Neural cell (in vitro differentiated cells): ENCODE measurements around the gene BRI3BP. TPM values are rescaled to one million over a fixed set of nuclear protein-coding genes. Genes with fewer than 3 reads are reported as not detected.

Experiments
- H2AFZ ChIP-seq: fragments of 200-600, 300-800 bp; sonication (generic), shearing (Covaris generic); 2 replicates; pipeline ENCODE4 v1.6.0; 2014; ENCODE audit warnings: low read depth, mild to moderate bottlenecking, antibody characterized with exemption, low read length, moderate library complexity
- H3F3A ChIP-seq: fragments of 200-600 bp; shearing (Covaris generic); 2 replicates; pipeline ENCODE4 v1.6.1; 2016; ENCODE audit warnings: mild to moderate bottlenecking, moderate library complexity, mixed read lengths, antibody characterized with exemption, low read length; ENCODE audit not compliant: insufficient read depth, poor library complexity, severe bottlenecking
- H3K27ac ChIP-seq: fragments of 200-600, 300-800 bp; sonication (generic), shearing (Covaris generic); 2 replicates; pipeline ENCODE4 v1.5.1; 2014; ENCODE audit warnings: mild to moderate bottlenecking, low read length, moderate library complexity
- H3K27me3 ChIP-seq: fragments of 300-800, 200-600 bp; sonication (generic), shearing (Covaris generic); 2 replicates; pipeline ENCODE4 v1.6.0; 2014; ENCODE audit warnings: mild to moderate bottlenecking, low read depth, low read length, moderate library complexity; ENCODE audit not compliant: insufficient read depth
- H3K36me3 ChIP-seq: fragments of 300-800, 200-600 bp; sonication (generic), shearing (Covaris generic); 2 replicates; pipeline ENCODE4 v1.5.1; 2014; ENCODE audit warnings: mild to moderate bottlenecking, antibody characterized with exemption, low read length, moderate library complexity; ENCODE audit not compliant: insufficient read depth
- H3K4me2 ChIP-seq: fragments of 300-800, 200-600 bp; sonication (generic), shearing (Covaris generic); 2 replicates; pipeline ENCODE4 v1.6.0; 2014; ENCODE audit warnings: mild to moderate bottlenecking, low read length
- H3K4me3 ChIP-seq: fragments of 300-800, 200-600 bp; sonication (generic), shearing (Covaris generic); 2 replicates; pipeline ENCODE4 v1.5.1; 2014; ENCODE audit warnings: mild to moderate bottlenecking, low read length, moderate library complexity
- H3K79me2 ChIP-seq: fragments of 200-600 bp; shearing (Covaris generic); replicated peaks from 2 replicates; pipeline ENCODE4 v1.6.0; 2014; ENCODE audit warnings: mild to moderate bottlenecking, low read length, moderate library complexity; ENCODE audit not compliant: insufficient read depth
- H3K9ac ChIP-seq: fragments of 300-800, 200-600 bp; sonication (generic), shearing (Covaris generic); 2 replicates; pipeline ENCODE4 v1.6.1; 2016; ENCODE audit warnings: mild to moderate bottlenecking, low read length, mixed read lengths
- H3K9me2 ChIP-seq: fragments of 200-600 bp; shearing (Covaris generic); 2 replicates; pipeline ENCODE4 v1.6.1; 2016; ENCODE audit warnings: mild to moderate bottlenecking, low read length, mixed read lengths; ENCODE audit not compliant: insufficient read depth
- H3K9me3 ChIP-seq: fragments of 200-600, 300-800 bp; sonication (generic), shearing (Covaris generic); 2 replicates; pipeline ENCODE4 v1.6.1; 2016; ENCODE audit warnings: mild to moderate bottlenecking, mixed run types, low read length, moderate library complexity, mixed read lengths
- H4K20me1 ChIP-seq: fragments of 200-600 bp; shearing (Covaris generic); 2 replicates; pipeline ENCODE4 v1.6.1; 2016; ENCODE audit warnings: mild to moderate bottlenecking, mixed run types; ENCODE audit not compliant: insufficient read depth
- EP300 ChIP-seq: fragments of 450-650 bp; conservative IDR thresholded peaks from 2 replicates; pipeline ENCODE4 v1.6.1; 2014; ENCODE audit warnings: antibody characterized with exemption, mild to moderate bottlenecking, moderate library complexity; ENCODE audit not compliant: poor library complexity, severe bottlenecking
- EZH2 ChIP-seq: fragments of 200-600, 300-800 bp; shearing (Covaris generic), sonication (generic); IDR thresholded peaks from 2 replicates; pipeline ENCODE4 v1.6.1; 2014; ENCODE audit warnings: antibody characterized with exemption, low read length, borderline replicate concordance, mild to moderate bottlenecking; ENCODE audit not compliant: insufficient read depth, poor library complexity, severe bottlenecking
- MXI1 ChIP-seq: fragments of 450-650 bp; conservative IDR thresholded peaks from 2 replicates; pipeline ENCODE4 v1.6.1; 2014; ENCODE audit warnings: antibody characterized with exemption, mild to moderate bottlenecking; ENCODE audit not compliant: poor library complexity, severe bottlenecking
- POLR2AphosphoS5 ChIP-seq: IDR thresholded peaks from 2 replicates; pipeline ENCODE4 v1.6.1; 2012
- RAD21 ChIP-seq: fragments of 450-650 bp; conservative IDR thresholded peaks from 2 replicates; pipeline ENCODE4 v1.6.1; 2014; ENCODE audit warnings: antibody characterized with exemption, mild to moderate bottlenecking, moderate library complexity
- SMC3 ChIP-seq: fragments of 450-650 bp; conservative IDR thresholded peaks from 2 replicates; pipeline ENCODE4 v1.6.1; 2014; ENCODE audit warnings: antibody characterized with exemption, mild to moderate bottlenecking, moderate library complexity; ENCODE audit not compliant: poor library complexity
- TAF1 ChIP-seq: IDR thresholded peaks from 2 replicates; pipeline ENCODE4 v1.6.1; 2012; ENCODE audit warnings: low read depth
- polyA plus RNA-seq: library from polyadenylated mRNA; depleted of rRNA; stranded (reverse); fragments of >200 nt; gene quantifications from 2 replicates; pipeline ENCODE4 v1.2.3, GENCODE V29; 2014
- TF ChIP-seq, protein P1 (sequence below): IDR thresholded peaks from 2 replicates; pipeline ENCODE4 v1.6.1; 2012; ENCODE audit warnings: borderline replicate concordance
- TF ChIP-seq, protein P2 (sequence below): fragments of 450-650 bp; IDR thresholded peaks from 2 replicates; pipeline ENCODE4 v1.5.1; 2014; ENCODE audit warnings: antibody characterized with exemption, mild to moderate bottlenecking, moderate library complexity; ENCODE audit not compliant: poor library complexity, severe bottlenecking

Gene BRI3BP
- polyA plus RNA-seq, 1 donor from 2014 or later: 11.0 TPM

DNA sequence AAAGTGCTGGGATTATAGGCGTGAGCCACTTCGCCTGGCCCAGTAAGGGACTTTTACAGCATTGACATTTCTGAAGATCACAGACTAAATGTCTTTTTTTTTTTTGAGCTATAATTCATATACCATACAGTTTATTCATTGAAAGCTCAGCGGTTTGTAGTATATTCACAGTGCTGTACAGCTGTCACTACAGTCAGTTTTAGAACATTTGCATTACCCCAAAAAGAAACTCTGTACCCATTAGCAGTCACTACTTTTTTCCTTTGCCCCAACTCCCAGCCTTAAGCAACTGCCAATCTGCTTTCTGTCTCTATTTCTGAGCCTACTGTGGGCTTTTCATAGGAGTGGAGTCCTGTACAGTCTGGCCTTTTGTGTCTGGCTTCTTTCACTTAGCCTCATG, 8.2 kb downstream of the BRI3BP start:
- Histone ChIP-seq H2AFZ (no peak overlapping the region), H3K9me3 (no peaks in the 10 kb centered on the region), H3K27me3 (no peaks in the 10 kb centered on the region), H3K9ac (no peak overlapping the region), H3K9me2 (no peaks in the 10 kb centered on the region), H3K27ac (no peak overlapping the region), H3F3A (no peaks in the 10 kb centered on the region), H3K79me2 (peaks cover 7% of the 10 kb centered on the region), H3K36me3 (no peaks in the 10 kb centered on the region), H3K4me2 (no peak overlapping the region), H4K20me1 (no peaks in the 10 kb centered on the region), H3K4me3 (no peak overlapping the region)
- no peak for TF ChIP-seq TAF1
- no peak for TF ChIP-seq EP300
- TF ChIP-seq MXI1: no peak
- TF ChIP-seq, protein P1, sequence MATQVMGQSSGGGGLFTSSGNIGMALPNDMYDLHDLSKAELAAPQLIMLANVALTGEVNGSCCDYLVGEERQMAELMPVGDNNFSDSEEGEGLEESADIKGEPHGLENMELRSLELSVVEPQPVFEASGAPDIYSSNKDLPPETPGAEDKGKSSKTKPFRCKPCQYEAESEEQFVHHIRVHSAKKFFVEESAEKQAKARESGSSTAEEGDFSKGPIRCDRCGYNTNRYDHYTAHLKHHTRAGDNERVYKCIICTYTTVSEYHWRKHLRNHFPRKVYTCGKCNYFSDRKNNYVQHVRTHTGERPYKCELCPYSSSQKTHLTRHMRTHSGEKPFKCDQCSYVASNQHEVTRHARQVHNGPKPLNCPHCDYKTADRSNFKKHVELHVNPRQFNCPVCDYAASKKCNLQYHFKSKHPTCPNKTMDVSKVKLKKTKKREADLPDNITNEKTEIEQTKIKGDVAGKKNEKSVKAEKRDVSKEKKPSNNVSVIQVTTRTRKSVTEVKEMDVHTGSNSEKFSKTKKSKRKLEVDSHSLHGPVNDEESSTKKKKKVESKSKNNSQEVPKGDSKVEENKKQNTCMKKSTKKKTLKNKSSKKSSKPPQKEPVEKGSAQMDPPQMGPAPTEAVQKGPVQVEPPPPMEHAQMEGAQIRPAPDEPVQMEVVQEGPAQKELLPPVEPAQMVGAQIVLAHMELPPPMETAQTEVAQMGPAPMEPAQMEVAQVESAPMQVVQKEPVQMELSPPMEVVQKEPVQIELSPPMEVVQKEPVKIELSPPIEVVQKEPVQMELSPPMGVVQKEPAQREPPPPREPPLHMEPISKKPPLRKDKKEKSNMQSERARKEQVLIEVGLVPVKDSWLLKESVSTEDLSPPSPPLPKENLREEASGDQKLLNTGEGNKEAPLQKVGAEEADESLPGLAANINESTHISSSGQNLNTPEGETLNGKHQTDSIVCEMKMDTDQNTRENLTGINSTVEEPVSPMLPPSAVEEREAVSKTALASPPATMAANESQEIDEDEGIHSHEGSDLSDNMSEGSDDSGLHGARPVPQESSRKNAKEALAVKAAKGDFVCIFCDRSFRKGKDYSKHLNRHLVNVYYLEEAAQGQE: no peak
- TF ChIP-seq POLR2AphosphoS5: no peak
- TF ChIP-seq SMC3: no peak
- no peak for TF ChIP-seq EZH2
- no peak for TF ChIP-seq RAD21
- TF ChIP-seq, protein P2, sequence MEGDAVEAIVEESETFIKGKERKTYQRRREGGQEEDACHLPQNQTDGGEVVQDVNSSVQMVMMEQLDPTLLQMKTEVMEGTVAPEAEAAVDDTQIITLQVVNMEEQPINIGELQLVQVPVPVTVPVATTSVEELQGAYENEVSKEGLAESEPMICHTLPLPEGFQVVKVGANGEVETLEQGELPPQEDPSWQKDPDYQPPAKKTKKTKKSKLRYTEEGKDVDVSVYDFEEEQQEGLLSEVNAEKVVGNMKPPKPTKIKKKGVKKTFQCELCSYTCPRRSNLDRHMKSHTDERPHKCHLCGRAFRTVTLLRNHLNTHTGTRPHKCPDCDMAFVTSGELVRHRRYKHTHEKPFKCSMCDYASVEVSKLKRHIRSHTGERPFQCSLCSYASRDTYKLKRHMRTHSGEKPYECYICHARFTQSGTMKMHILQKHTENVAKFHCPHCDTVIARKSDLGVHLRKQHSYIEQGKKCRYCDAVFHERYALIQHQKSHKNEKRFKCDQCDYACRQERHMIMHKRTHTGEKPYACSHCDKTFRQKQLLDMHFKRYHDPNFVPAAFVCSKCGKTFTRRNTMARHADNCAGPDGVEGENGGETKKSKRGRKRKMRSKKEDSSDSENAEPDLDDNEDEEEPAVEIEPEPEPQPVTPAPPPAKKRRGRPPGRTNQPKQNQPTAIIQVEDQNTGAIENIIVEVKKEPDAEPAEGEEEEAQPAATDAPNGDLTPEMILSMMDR: no peak

DNA sequence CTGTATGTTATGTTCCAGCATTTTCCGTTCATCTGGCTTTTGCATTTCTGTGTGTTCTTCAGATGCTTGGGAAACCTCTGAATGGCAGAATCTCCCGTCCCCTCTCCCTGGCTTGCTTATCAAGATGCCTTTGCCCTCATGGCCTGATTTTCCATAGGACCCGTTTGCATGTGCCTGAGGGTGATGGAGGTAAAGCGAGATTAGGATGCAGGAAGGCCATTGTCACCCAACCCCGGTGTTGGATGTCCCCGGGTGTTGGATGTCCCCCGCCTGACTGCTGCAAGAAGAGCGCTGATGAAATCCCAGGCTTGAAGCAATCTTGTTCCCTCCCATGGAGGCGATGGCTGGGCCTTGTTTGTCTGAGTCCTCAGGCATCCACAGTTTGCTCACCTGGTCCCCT, 9.6 kb downstream of the BRI3BP start:
- no peaks in the 10 kb centered on the region for H3F3A ChIP-seq
- TF ChIP-seq MXI1: no peak
- TF ChIP-seq SMC3: no peak
- TF ChIP-seq EZH2: no peak
- TF ChIP-seq, protein P2: no peak
- no peak for TF ChIP-seq POLR2AphosphoS5
- TF ChIP-seq EP300: no peak
- TF ChIP-seq, protein P1: no peak
- no peak for TF ChIP-seq TAF1
- TF ChIP-seq RAD21: no peak
- H3K4me2 ChIP-seq: no peak overlapping the region
- H3K9ac ChIP-seq: no peak overlapping the region
- H3K36me3 ChIP-seq: no peaks in the 10 kb centered on the region
- H3K27me3 ChIP-seq: no peaks in the 10 kb centered on the region
- H4K20me1 ChIP-seq: no peaks in the 10 kb centered on the region
- peaks cover 4% of the 10 kb centered on the region for H3K79me2 ChIP-seq
- H3K9me3 ChIP-seq: no peaks in the 10 kb centered on the region
- H3K27ac ChIP-seq: no peak overlapping the region
- no peaks in the 10 kb centered on the region for H3K9me2 ChIP-seq
- no peak overlapping the region for H2AFZ ChIP-seq
- no peak overlapping the region for H3K4me3 ChIP-seq
